T-helper 2 cell treated with Interferon-gamma antibody and Interleukin-4, amounts not matched to agents 5 μg/mL and 100 μg/mL, for 36 hours (primary cell): ENCODE measurements around the gene RPTOR.

Experiments used
- DNase-seq: peaks from one replicate; pipeline ENCODE4 v3.0.0; 2021; ENCODE audit warnings: low spot score
- H3K27ac Mint-ChIP-seq: one replicate; pipeline ENCODE4 v1.8.0; 2021; ENCODE audit warnings: mild to moderate bottlenecking, mixed read lengths
- H3K27me3 Mint-ChIP-seq: one replicate; pipeline ENCODE4 v1.8.0; 2021; ENCODE audit warnings: low read depth, mixed read lengths
- H3K36me3 Mint-ChIP-seq: one replicate; pipeline ENCODE4 v1.8.0; 2021; ENCODE audit warnings: low read depth, mixed read lengths
- H3K4me1 Mint-ChIP-seq: one replicate; pipeline ENCODE4 v1.8.0; 2021; ENCODE audit warnings: low read depth, mixed read lengths
- H3K4me3 Mint-ChIP-seq: one replicate; pipeline ENCODE4 v1.8.0; 2022; ENCODE audit warnings: mild to moderate bottlenecking, moderate library complexity, mixed read lengths
- H3K9me3 Mint-ChIP-seq: one replicate; pipeline ENCODE4 v1.8.0; 2021; ENCODE audit warnings: mixed read lengths

RPTOR gene

GRCh38 chr17:80904036-80904753, 359.6 kb downstream of the RPTOR start:
- Mint-ChIP-seq H3K9me3 (no peaks in the 10 kb centered on the region), H3K4me3 (no peak overlapping the region), H3K27ac (peak overlapping the region; percentile 63), H3K36me3 (peaks cover 49% of the 10 kb centered on the region), H3K27me3 (no peaks in the 10 kb centered on the region), H3K4me1 (peaks cover 10% of the 10 kb centered on the region)
- DNase-seq = no peak

DNA sequence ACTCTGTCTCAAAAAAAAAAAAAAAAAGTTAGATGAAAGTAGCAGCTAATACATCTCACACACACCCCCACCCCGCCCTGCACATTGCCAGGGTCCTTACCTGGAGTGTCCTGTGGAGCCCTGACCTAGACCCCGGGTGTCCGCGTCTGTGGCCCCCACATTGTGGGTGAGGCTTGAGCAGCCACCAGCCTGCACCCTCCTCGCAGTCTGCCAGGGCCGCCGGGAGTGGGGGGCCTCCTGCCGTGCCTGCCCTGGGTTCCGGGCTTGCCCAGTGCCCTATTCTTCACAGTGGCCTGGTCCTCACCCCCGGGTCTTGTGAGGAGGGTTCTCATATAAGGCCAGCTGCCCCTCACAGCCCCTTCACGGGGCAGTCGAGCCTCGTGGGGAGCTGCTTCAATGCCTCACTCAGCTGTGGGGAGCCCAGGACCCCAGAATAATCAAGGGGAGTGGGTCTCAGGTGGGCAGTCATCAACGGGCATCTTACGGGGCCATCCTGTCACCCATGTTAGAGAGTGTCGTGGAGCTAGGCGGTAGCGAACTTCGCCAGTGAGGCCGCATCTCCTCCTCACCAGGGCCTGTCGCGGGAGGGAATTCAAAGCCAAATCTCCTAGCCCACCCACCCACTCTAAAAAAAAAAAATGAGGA, 361.1 kb downstream of the RPTOR start:
- DNase-seq = no peak
- no peaks in the 10 kb centered on the region for H3K27me3 Mint-ChIP-seq

DNA sequence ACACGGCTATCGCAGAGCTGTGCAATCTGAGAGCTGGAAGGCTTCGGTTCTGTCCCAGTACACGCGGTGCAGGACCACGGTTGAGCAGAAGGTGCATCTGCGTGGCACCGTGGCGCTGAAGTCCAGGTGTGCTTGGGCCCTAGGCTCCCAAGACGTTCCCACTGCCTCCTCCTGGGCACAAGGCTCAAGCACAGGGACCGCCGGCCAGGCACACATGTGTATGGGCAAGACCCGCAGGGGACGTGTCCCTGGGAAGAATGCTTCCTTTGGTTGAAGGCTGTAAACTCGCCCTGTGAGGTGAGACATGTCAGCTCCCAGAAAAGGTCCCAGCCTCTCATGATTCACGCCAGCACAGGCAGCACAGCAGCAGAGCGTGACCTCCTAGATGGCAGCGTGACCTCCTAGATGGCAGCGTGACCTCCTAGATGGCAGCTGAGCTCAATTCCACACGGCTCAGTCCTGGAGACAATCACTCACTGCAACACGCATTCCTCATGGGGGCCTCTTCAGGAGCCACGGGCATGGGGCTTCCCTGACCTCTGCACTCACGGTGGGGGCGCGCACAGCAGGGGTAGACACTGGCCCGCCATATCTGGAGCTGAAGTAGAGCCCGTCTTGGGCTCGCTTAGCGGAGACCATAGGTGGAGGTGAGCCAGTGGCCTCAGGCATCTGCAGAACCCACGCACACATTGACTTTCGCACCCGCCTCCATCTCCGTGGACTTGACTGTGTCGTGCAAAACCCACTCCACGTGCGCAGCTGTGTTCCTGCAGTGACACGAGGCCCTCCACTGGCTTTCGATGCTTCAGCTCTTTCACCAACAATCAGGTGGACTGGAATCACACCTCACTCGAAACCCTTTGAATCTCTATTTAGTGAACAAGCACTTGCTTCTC, 362.0 kb downstream of the RPTOR start:
- Mint-ChIP-seq H3K36me3 (peaks cover 46% of the 10 kb centered on the region), H3K4me1 (peaks cover 6% of the 10 kb centered on the region), H3K9me3 (no peaks in the 10 kb centered on the region), H3K27ac (no peak overlapping the region), H3K27me3 (no peaks in the 10 kb centered on the region), H3K4me3 (no peak overlapping the region)
- DNase-seq = no peak

More for the DNA sequence above, 361.1 kb downstream of the RPTOR start:
- H3K4me1 Mint-ChIP-seq = peaks cover 10% of the 10 kb centered on the region
- no peaks in the 10 kb centered on the region for H3K9me3 Mint-ChIP-seq
- peaks cover 52% of the 10 kb centered on the region for H3K36me3 Mint-ChIP-seq
- no peak overlapping the region for H3K4me3 Mint-ChIP-seq
- no peak overlapping the region for H3K27ac Mint-ChIP-seq

DNA sequence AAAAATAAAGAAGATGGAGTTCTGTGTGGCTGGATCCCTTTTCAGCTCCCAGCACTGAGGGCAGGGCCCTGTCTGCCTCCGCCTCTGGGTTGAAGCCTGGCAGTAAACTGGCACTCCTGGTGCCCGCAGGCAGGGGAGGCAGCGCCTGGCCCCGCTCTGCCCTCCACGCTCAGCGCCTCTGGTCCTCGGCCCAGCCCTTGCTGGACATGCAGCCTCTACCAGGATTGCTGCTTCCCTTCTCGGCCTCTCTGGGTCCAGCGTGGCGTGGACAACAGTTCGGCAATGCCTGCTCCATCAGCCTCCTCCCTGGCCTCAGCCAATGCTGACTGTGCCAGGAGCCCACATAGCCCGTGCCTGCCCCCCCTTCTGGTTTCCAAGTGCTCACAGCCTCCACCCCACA, 362.6 kb downstream of the RPTOR start:
- Mint-ChIP-seq H3K27me3 (no peaks in the 10 kb centered on the region), H3K4me1 (peaks cover 2% of the 10 kb centered on the region), H3K9me3 (no peaks in the 10 kb centered on the region), H3K36me3 (peaks cover 45% of the 10 kb centered on the region), H3K27ac (no peak overlapping the region), H3K4me3 (no peak overlapping the region)
- DNase-seq = no peak

- no peak overlapping the region for H3K4me3 Mint-ChIP-seq
- peaks cover 49% of the 10 kb centered on the region for H3K36me3 Mint-ChIP-seq
- no peak for DNase-seq
- no peaks in the 10 kb centered on the region for H3K9me3 Mint-ChIP-seq
- H3K4me1 Mint-ChIP-seq = peaks cover 2% of the 10 kb centered on the region
- no peak overlapping the region for H3K27ac Mint-ChIP-seq
- no peaks in the 10 kb centered on the region for H3K27me3 Mint-ChIP-seq
These were observed 363.6 kb downstream of the RPTOR start for GRCh38 chr17:80908211-80908610.

DNA sequence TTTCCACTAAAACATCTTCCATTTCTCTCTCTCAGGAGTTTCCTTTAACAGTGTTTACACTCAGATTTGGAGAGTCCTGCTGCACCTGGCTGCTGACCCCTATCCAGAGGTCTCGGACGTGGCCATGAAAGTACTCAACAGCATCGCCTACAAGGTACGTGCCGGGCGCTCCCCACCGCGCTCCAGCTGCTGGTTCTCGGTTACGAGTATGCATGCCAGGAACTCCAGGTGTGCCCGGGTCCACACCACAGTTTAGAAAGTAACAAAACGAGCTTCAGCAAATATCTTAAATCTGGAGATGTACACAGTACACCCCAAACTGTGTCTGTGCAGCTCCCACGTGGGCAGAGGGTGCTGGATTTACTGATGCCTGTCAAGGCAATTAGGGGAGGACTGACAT, 364.1 kb downstream of the RPTOR start:
- Mint-ChIP-seq H3K9me3 (no peaks in the 10 kb centered on the region), H3K4me3 (no peak overlapping the region), H3K36me3 (peaks cover 55% of the 10 kb centered on the region), H3K27me3 (no peaks in the 10 kb centered on the region), H3K4me1 (peaks cover 2% of the 10 kb centered on the region), H3K27ac (no peak overlapping the region)
- no peak for DNase-seq

DNA sequence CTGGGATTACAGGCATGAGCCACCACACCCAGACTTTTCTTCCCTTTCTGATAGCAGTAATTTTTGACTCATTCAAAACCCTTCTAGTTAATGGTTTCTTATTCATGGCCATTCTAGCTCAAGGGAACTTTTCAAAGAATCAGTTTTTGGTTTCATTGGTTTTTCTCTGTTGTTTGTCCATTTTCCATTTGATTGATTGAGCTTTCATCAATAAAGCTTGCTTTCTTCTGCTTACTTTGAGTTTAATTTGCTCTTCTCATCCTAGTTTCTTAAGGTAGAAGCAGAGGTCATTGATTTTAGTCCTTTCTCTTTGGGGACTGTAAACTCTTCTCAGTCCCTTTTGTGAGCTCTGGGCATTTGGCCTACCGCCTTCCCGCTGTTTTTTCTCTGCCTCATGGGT, 365.0 kb downstream of the RPTOR start:
- Mint-ChIP-seq H3K36me3 (peaks cover 56% of the 10 kb centered on the region), H3K27ac (no peak overlapping the region), H3K4me1 (peaks cover 2% of the 10 kb centered on the region), H3K4me3 (no peak overlapping the region), H3K9me3 (no peaks in the 10 kb centered on the region), H3K27me3 (no peaks in the 10 kb centered on the region)
- no peak for DNase-seq

GRCh38 chr17:80910043-80910442, 365.4 kb downstream of the RPTOR start:
- Mint-ChIP-seq H3K4me3 (no peak overlapping the region), H3K4me1 (peaks cover 2% of the 10 kb centered on the region), H3K27ac (no peak overlapping the region), H3K36me3 (peaks cover 57% of the 10 kb centered on the region), H3K9me3 (no peaks in the 10 kb centered on the region), H3K27me3 (no peaks in the 10 kb centered on the region)
- DNase-seq = no peak

- no peaks in the 10 kb centered on the region for H3K9me3 Mint-ChIP-seq
- H3K27me3 Mint-ChIP-seq = no peaks in the 10 kb centered on the region
- H3K36me3 Mint-ChIP-seq = peaks cover 60% of the 10 kb centered on the region
- H3K4me3 Mint-ChIP-seq = no peak overlapping the region
- no peak for DNase-seq
- peaks cover 2% of the 10 kb centered on the region for H3K4me1 Mint-ChIP-seq
- H3K27ac Mint-ChIP-seq = no peak overlapping the region
These were observed 367.8 kb downstream of the RPTOR start for GRCh38 chr17:80912476-80912875.

DNA sequence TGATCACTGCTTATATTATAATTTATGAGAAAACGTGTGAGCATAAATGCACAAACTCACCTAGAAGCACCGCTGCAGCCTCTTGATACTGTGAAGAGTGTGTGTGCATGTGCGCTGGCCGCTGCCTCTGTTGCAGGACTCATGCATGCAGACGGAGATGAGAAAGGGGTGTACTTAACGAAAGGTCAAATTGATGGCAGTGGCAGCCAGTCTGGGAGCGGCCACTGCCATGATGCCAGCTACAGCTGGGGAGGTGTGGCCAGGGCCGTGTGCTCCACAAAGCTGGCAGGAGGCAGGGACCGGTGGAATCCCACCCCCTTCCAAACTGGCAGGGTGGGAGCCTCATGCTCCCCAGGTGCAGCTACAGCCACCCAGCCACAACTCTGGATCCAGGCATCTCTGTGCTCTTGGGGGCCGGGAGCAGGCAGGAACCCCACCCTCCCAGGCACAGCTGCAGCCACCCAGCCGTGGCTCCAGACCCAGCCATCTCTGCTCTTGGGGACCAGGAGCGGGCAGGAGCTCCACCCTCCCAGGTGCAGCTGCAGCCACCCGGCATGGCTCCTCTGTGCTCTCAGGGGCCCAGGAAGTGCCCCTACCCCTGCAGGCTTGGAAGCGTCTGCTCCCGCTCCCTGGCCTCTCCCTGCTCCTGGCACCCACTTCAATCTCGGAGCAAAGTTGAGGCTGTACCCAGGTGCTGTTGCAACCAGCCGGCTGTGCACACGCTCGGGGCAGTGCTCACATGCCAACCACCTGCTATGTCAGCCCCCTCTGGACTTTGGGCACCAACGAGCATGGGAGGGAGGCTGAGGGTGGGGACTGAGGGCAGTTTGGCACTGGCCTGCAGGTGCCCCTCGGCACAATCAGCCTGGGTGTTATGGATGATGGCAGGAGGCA, 369.5 kb downstream of the RPTOR start:
- H3K27ac Mint-ChIP-seq = no peak overlapping the region
- H3K36me3 Mint-ChIP-seq = peaks cover 54% of the 10 kb centered on the region
- no peaks in the 10 kb centered on the region for H3K9me3 Mint-ChIP-seq
- no peak overlapping the region for H3K4me3 Mint-ChIP-seq
- H3K27me3 Mint-ChIP-seq = no peaks in the 10 kb centered on the region
- no peak for DNase-seq
- H3K4me1 Mint-ChIP-seq = peaks cover 2% of the 10 kb centered on the region

DNA sequence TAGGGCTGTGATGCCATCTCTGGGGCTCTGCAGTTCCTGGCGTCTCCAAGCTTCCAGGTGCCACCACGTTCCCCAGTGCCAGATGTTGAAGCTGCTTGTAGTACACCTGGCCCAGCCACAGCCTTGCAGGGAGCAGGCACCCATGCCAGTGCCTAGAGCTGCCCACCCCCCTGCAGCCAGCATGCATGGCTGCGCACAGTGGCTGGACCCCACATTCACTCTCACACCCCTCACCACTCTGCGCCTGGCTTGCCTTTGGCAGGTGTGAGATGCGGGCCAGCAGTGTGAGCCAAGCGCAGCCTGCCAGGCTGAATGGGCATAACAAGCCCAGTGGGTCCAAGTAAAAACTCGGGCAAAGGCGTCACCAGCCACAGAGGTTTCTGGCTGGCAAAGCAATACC, 371.6 kb downstream of the RPTOR start:
- no peaks in the 10 kb centered on the region for H3K9me3 Mint-ChIP-seq
- H3K4me1 Mint-ChIP-seq = no peaks in the 10 kb centered on the region
- no peak overlapping the region for H3K4me3 Mint-ChIP-seq
- no peaks in the 10 kb centered on the region for H3K27me3 Mint-ChIP-seq
- no peak for DNase-seq
- no peak overlapping the region for H3K27ac Mint-ChIP-seq
- peaks cover 40% of the 10 kb centered on the region for H3K36me3 Mint-ChIP-seq

GRCh38 chr17:80917716-80918560, 373.3 kb downstream of the RPTOR start:
- Mint-ChIP-seq H3K36me3 (peaks cover 29% of the 10 kb centered on the region), H3K27ac (no peak overlapping the region)

GRCh38 chr17:80918731-80919130, 374.1 kb downstream of the RPTOR start:
- no peak overlapping the region for H3K4me3 Mint-ChIP-seq
- no peaks in the 10 kb centered on the region for H3K27me3 Mint-ChIP-seq
- DNase-seq = no peak
- H3K36me3 Mint-ChIP-seq = peaks cover 23% of the 10 kb centered on the region
- H3K4me1 Mint-ChIP-seq = no peaks in the 10 kb centered on the region
- H3K27ac Mint-ChIP-seq = no peak overlapping the region
- no peaks in the 10 kb centered on the region for H3K9me3 Mint-ChIP-seq

More at GRCh38 chr17:80917716-80918560, 373.3 kb downstream of the RPTOR start:
- Mint-ChIP-seq H3K27me3 (no peaks in the 10 kb centered on the region), H3K4me3 (no peak overlapping the region), H3K4me1 (no peaks in the 10 kb centered on the region), H3K9me3 (no peaks in the 10 kb centered on the region)
- DNase-seq = no peak
